MCF 10A (cell line): ENCODE measurements around the gene DACH1. TPM values are rescaled to one million over a fixed set of nuclear protein-coding genes. Genes with fewer than 3 reads are reported as not detected.

Source experiments
- BruUV-seq: library from RNA; stranded (reverse); fragments of 400-500 nt; replicated peaks from 2 replicates; lab custom pipeline; 2021; lab: Mats Ljungman, UMichigan
- CTCF ChIA-PET: fragments of 300-600 bp; sonication (Branson Sonifier 250); formaldehyde crosslinking; extraction: SDS; loops from one replicate; lab custom pipeline; 2021; ENCODE audit warnings: antibody characterized with exemption, inconsistent platforms; lab: Yijun Ruan, JAX
- POLR2A ChIA-PET: fragments of 300-600, 350-650 bp; sonication (Branson Sonifier 250); formaldehyde crosslinking; extraction: SDS; loops from one replicate; lab custom pipeline; 2020; ENCODE audit warnings: antibody characterized with exemption, inconsistent platforms; lab: Yijun Ruan, JAX
- DNase-seq: peaks from one replicate; pipeline ENCODE4 v3.0.0-alpha.2; 2018; ENCODE audit not compliant: unreplicated experiment
- H3K27ac Mint-ChIP-seq: one replicate; pipeline ENCODE4 v1.8.0; 2022; ENCODE audit warnings: mild to moderate bottlenecking, low read depth, mixed read lengths; ENCODE audit not compliant: unreplicated experiment
- H3K27me3 Mint-ChIP-seq: one replicate; pipeline ENCODE4 v1.8.0; 2022; ENCODE audit warnings: mixed read lengths; ENCODE audit not compliant: insufficient read depth, unreplicated experiment
- H3K36me3 Mint-ChIP-seq: one replicate; pipeline ENCODE4 v1.8.0; 2022; ENCODE audit warnings: mild to moderate bottlenecking, moderate library complexity, mixed read lengths; ENCODE audit not compliant: insufficient read depth, unreplicated experiment
- H3K4me1 Mint-ChIP-seq: one replicate; pipeline ENCODE4 v1.8.0; 2022; ENCODE audit warnings: mixed read lengths; ENCODE audit not compliant: insufficient read depth, unreplicated experiment
- H3K4me3 Mint-ChIP-seq: one replicate; pipeline ENCODE4 v1.8.0; 2022; ENCODE audit warnings: mild to moderate bottlenecking, moderate library complexity, mixed read lengths; ENCODE audit not compliant: unreplicated experiment
- H3K9me3 Mint-ChIP-seq: one replicate; pipeline ENCODE4 v1.8.0; 2022; ENCODE audit warnings: mixed read lengths; ENCODE audit not compliant: unreplicated experiment
- intact Hi-C: fragments of 100-400 bp; cut with micrococcal nuclease; formaldehyde crosslinking; loops from 2 replicates; pipeline ENCODE4 v1.14.1; 2022
- total RNA-seq: library from RNA; stranded (reverse); gene quantifications from 2 replicates; pipeline ENCODE4 v1.2.3, GENCODE V29; 2022
- TF ChIP-seq, protein P1 (sequence below): fragments of 200-600 bp; IDR thresholded peaks from one replicate; pipeline ENCODE4 v1.8.0; 2022; ENCODE audit warnings: antibody characterized with exemption, mild to moderate bottlenecking; ENCODE audit not compliant: unreplicated experiment

DACH1 gene
- total RNA-seq, 1 experiment from 2014 or later: not detected

DNA sequence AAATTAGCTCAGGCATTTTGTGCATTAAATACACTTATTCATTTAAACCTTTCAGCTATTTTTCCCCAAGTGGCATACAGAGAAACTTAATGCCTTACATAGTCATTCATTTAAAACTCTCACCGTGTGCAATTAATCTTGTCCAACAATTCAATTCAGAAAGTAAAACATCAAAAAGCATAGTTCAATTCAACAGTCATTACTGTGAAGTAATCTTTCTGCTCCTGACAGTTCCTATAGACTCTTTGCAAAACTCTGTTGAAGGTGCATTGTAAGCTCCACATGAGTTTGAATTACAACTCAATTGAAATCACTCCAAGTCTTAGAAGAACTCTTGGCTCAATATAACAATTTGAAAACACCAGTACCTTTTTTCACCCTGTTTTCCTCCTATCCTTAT is 228.3 kb downstream of the DACH1 start:
- no peak for DNase-seq
- Mint-ChIP-seq H3K4me3 (no peak overlapping the region), H3K9me3 (no peaks in the 10 kb centered on the region), H3K27me3 (peaks cover 89% of the 10 kb centered on the region), H3K36me3 (no peaks in the 10 kb centered on the region), H3K4me1 (no peaks in the 10 kb centered on the region), H3K27ac (no peak overlapping the region)
- POLR2A ChIA-PET: no interaction called here
- TF ChIP-seq, protein P1, sequence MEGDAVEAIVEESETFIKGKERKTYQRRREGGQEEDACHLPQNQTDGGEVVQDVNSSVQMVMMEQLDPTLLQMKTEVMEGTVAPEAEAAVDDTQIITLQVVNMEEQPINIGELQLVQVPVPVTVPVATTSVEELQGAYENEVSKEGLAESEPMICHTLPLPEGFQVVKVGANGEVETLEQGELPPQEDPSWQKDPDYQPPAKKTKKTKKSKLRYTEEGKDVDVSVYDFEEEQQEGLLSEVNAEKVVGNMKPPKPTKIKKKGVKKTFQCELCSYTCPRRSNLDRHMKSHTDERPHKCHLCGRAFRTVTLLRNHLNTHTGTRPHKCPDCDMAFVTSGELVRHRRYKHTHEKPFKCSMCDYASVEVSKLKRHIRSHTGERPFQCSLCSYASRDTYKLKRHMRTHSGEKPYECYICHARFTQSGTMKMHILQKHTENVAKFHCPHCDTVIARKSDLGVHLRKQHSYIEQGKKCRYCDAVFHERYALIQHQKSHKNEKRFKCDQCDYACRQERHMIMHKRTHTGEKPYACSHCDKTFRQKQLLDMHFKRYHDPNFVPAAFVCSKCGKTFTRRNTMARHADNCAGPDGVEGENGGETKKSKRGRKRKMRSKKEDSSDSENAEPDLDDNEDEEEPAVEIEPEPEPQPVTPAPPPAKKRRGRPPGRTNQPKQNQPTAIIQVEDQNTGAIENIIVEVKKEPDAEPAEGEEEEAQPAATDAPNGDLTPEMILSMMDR: no peak
- no TSS peak for BruUV-seq
- CTCF ChIA-PET: no interaction called here
- intact Hi-C loops: no loop called here

DNA sequence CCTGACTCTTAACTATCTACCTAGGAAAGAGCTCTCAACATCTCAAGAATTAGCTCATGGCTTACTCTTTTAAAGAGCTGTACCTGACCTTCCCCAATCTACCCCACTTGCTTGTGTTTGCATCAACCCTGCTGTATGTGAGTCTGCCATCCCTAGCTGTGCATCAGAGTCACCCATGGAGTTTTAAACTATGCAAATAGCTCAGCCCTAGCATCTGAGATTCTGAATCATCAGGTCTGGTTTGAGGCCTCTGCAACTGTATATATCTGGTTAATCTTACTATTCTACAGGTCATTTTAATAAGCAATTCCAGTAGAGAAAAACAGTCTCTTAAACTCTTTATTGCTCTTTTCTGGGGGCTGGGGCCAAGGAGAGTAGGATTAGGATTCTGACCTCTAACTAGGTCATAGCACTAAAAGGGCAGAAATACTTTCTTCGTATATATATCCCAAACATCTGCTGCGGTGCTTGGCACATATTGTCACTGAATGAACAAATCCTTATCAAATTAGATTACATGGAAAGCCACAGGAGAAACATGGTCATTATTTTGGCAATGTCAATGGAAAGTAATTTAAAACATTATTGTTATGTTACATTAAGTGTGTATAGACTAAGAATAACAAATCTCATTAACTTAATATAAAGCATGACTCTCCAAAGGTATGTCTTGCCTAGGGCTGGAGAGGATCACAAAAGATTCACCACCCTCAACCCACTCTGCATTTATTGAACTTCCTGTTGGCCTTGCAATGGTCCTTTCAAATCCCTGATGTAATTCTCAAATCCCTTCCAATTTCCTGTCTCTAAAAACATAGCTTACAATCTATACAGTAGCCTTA is 232.2 kb downstream of the DACH1 start:
- TF ChIP-seq, protein P1: no peak
- intact Hi-C loops: no loop called here
- CTCF ChIA-PET: no interaction called here
- no peaks in the 10 kb centered on the region for H3K4me1 Mint-ChIP-seq
- POLR2A ChIA-PET: no interaction called here
- no peak for DNase-seq
- no peaks in the 10 kb centered on the region for H3K9me3 Mint-ChIP-seq
- no TSS peak for BruUV-seq
- H3K4me3 Mint-ChIP-seq: no peak overlapping the region
- peaks cover 86% of the 10 kb centered on the region for H3K27me3 Mint-ChIP-seq
- H3K27ac Mint-ChIP-seq: no peak overlapping the region
- no peaks in the 10 kb centered on the region for H3K36me3 Mint-ChIP-seq

DNA sequence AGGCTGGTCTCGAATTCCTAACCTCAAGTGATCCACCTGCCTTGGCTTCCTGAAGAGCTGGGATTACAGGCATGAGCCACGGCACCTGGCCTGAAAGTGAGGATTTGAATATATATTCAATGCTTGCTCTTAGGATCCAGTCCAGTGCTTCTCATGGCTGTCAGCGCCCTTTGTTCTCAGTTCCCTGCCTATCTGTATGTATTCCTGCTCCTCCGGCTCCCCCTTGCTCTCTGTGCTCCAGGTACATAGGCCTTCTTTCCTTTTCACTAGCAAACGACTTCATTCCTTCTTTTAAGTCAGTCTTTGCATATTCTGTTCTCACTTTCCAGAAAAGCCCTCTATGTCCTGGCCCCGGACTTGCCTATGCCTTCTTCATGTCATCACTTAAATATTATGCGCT is 232.8 kb downstream of the DACH1 start:
- H3K9me3 Mint-ChIP-seq: no peaks in the 10 kb centered on the region
- DNase-seq: no peak
- H3K36me3 Mint-ChIP-seq: no peaks in the 10 kb centered on the region
- no TSS peak for BruUV-seq
- CTCF ChIA-PET: no interaction called here
- POLR2A ChIA-PET: no interaction called here
- TF ChIP-seq, protein P1: no peak
- intact Hi-C loops: no loop called here
- no peaks in the 10 kb centered on the region for H3K4me1 Mint-ChIP-seq
- peaks cover 85% of the 10 kb centered on the region for H3K27me3 Mint-ChIP-seq
- no peak overlapping the region for H3K4me3 Mint-ChIP-seq
- no peak overlapping the region for H3K27ac Mint-ChIP-seq

DNA sequence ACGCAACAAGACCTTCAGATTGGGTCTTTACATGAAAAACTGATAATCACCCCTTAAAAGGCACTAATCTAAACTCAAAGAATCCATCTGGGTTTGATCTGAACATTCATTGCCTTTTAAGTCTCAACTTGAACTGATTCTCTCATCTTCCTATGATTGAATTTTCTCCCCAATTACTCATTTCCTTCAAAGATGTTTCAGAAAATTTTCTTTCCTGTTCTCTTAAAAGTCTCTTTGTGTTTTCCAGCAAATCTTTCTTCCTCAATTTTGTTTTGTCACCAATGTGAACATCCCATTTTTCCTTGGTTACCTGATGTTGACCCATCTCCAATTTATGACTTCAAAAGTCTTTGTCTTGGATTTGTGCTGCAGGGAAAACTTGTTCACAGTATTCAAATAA is 234.3 kb downstream of the DACH1 start:
- H3K36me3 Mint-ChIP-seq: no peaks in the 10 kb centered on the region
- H3K4me3 Mint-ChIP-seq: no peak overlapping the region
- H3K4me1 Mint-ChIP-seq: no peaks in the 10 kb centered on the region
- no peak overlapping the region for H3K27ac Mint-ChIP-seq
- no TSS peak for BruUV-seq
- H3K9me3 Mint-ChIP-seq: no peaks in the 10 kb centered on the region
- TF ChIP-seq, protein P1: no peak
- intact Hi-C loops: no loop called here
- CTCF ChIA-PET: no interaction called here
- POLR2A ChIA-PET: no interaction called here
- DNase-seq: no peak
- H3K27me3 Mint-ChIP-seq: peaks cover 83% of the 10 kb centered on the region
